IPS-15b (cell line): Measurements from ENCODE around the gene MFN2.

Experiments used
- H3K27me3 ChIP-seq: one replicate; pipeline ENCODE4 v1.6.1; 2013; ENCODE audit warnings: low read length; ENCODE audit not compliant: control insufficient read depth, insufficient read depth
- H3K36me3 ChIP-seq: one replicate; pipeline ENCODE4 v1.6.1; 2013; ENCODE audit warnings: low read length; ENCODE audit not compliant: control insufficient read depth, insufficient read depth
- H3K4me1 ChIP-seq: one replicate; pipeline ENCODE4 v1.6.1; 2013; ENCODE audit warnings: mild to moderate bottlenecking, low read length; ENCODE audit not compliant: control insufficient read depth, insufficient read depth
- H3K4me3 ChIP-seq: one replicate; pipeline ENCODE4 v1.5.1; 2013; ENCODE audit warnings: low read depth, low read length
- H3K9ac ChIP-seq: one replicate; pipeline ENCODE4 v1.6.1; 2013; ENCODE audit warnings: low read depth, mild to moderate bottlenecking, low read length
- H3K9me3 ChIP-seq: one replicate; pipeline ENCODE4 v1.6.1; 2013; ENCODE audit warnings: mild to moderate bottlenecking, low read length; ENCODE audit not compliant: control insufficient read depth, insufficient read depth

MFN2 gene

GRCh38 chr1:11963622-11964021 is 16.6 kb upstream of the MFN2 start:
- Histone ChIP-seq H3K27me3 (no peaks in the 10 kb centered on the region), H3K36me3 (peaks cover 24% of the 10 kb centered on the region), H3K4me3 (no peak overlapping the region), H3K9me3 (no peaks in the 10 kb centered on the region), H3K9ac (no peak overlapping the region), H3K4me1 (no peaks in the 10 kb centered on the region)

- Histone ChIP-seq H3K4me1 (no peaks in the 10 kb centered on the region), H3K9me3 (no peaks in the 10 kb centered on the region), H3K4me3 (no peak overlapping the region), H3K9ac (no peak overlapping the region), H3K36me3 (peaks cover 24% of the 10 kb centered on the region), H3K27me3 (no peaks in the 10 kb centered on the region)
Observed at GRCh38 chr1:11964656-11965055, 15.6 kb upstream of the MFN2 start.

- Histone ChIP-seq H3K36me3 (peaks cover 20% of the 10 kb centered on the region), H3K4me1 (no peaks in the 10 kb centered on the region), H3K9me3 (no peaks in the 10 kb centered on the region), H3K27me3 (no peaks in the 10 kb centered on the region), H3K9ac (no peak overlapping the region), H3K4me3 (no peak overlapping the region)
Observed at GRCh38 chr1:11967028-11967547, 13.2 kb upstream of the MFN2 start.

GRCh38 chr1:11970441-11971185 is 9.6 kb upstream of the MFN2 start:
- Histone ChIP-seq H3K27me3 (no peaks in the 10 kb centered on the region), H3K36me3 (peaks cover 19% of the 10 kb centered on the region)

GRCh38 chr1:11977625-11978024 is 2.6 kb upstream of the MFN2 start:
- Histone ChIP-seq H3K4me1 (peaks cover 6% of the 10 kb centered on the region), H3K36me3 (peaks cover 22% of the 10 kb centered on the region), H3K27me3 (no peaks in the 10 kb centered on the region), H3K9ac (no peak overlapping the region), H3K9me3 (no peaks in the 10 kb centered on the region), H3K4me3 (no peak overlapping the region)

More at GRCh38 chr1:11970441-11971185, 9.6 kb upstream of the MFN2 start:
- Histone ChIP-seq H3K4me1 (no peaks in the 10 kb centered on the region), H3K9ac (no peak overlapping the region), H3K9me3 (no peaks in the 10 kb centered on the region), H3K4me3 (no peak overlapping the region)

GRCh38 chr1:11978301-11978700 is 1.9 kb upstream of the MFN2 start:
- no peak overlapping the region for H3K4me3 ChIP-seq
- no peak overlapping the region for H3K9ac ChIP-seq
- H3K9me3 ChIP-seq, result no peaks in the 10 kb centered on the region
- peaks cover 6% of the 10 kb centered on the region for H3K4me1 ChIP-seq
- no peaks in the 10 kb centered on the region for H3K27me3 ChIP-seq
- peaks cover 26% of the 10 kb centered on the region for H3K36me3 ChIP-seq

- H3K4me3 ChIP-seq, result peak overlapping the region; percentile 59
- peak overlapping the region; percentile 47 for H3K9ac ChIP-seq
- peaks cover 6% of the 10 kb centered on the region for H3K4me1 ChIP-seq
- no peaks in the 10 kb centered on the region for H3K9me3 ChIP-seq
- no peaks in the 10 kb centered on the region for H3K27me3 ChIP-seq
- peaks cover 30% of the 10 kb centered on the region for H3K36me3 ChIP-seq
Observed at GRCh38 chr1:11979028-11979850, 1.0 kb upstream of the MFN2 start.

GRCh38 chr1:11980676-11980972 is 380 bp downstream of the MFN2 start:
- Histone ChIP-seq H3K9me3 (no peaks in the 10 kb centered on the region), H3K4me1 (peaks cover 6% of the 10 kb centered on the region), H3K9ac (peak overlapping the region; percentile 29), H3K27me3 (no peaks in the 10 kb centered on the region), H3K4me3 (peak overlapping the region; percentile 76), H3K36me3 (peaks cover 23% of the 10 kb centered on the region)

- Histone ChIP-seq H3K9me3 (no peaks in the 10 kb centered on the region), H3K9ac (no peak overlapping the region), H3K36me3 (peaks cover 23% of the 10 kb centered on the region), H3K4me1 (peaks cover 6% of the 10 kb centered on the region), H3K27me3 (no peaks in the 10 kb centered on the region), H3K4me3 (no peak overlapping the region)
Observed at GRCh38 chr1:11981378-11982009, 1.2 kb downstream of the MFN2 start.

- Histone ChIP-seq H3K4me1 (peaks cover 6% of the 10 kb centered on the region), H3K27me3 (no peaks in the 10 kb centered on the region), H3K9me3 (no peaks in the 10 kb centered on the region), H3K4me3 (no peak overlapping the region), H3K36me3 (peaks cover 23% of the 10 kb centered on the region), H3K9ac (no peak overlapping the region)
Observed at GRCh38 chr1:11982010-11982392, 1.8 kb downstream of the MFN2 start.

- Histone ChIP-seq H3K4me3 (no peak overlapping the region), H3K4me1 (peaks cover 6% of the 10 kb centered on the region)
Observed at GRCh38 chr1:11984121-11984520, 3.9 kb downstream of the MFN2 start.

More at GRCh38 chr1:11984121-11984520, 3.9 kb downstream of the MFN2 start:
- Histone ChIP-seq H3K27me3 (no peaks in the 10 kb centered on the region), H3K36me3 (peaks cover 25% of the 10 kb centered on the region), H3K9ac (no peak overlapping the region), H3K9me3 (no peaks in the 10 kb centered on the region)
